Cardiac fibroblast (primary cell): ENCODE results near the gene BAHD1.

Experiments used
- DNase-seq, 2 donors: peaks; one replicate each; pipeline versions ENCODE4 v3.0.0 to v3.0.0-alpha.2; 2010; ENCODE audit warnings: low read depth in 2 of 2
- H3K4me3 ChIP-seq, 2 donors: replicated peaks in 1 of 2; 1 replicate in 1 of 2; 2 replicates in 1 of 2; pipeline ENCODE4 v1.5.1; 2011; ENCODE audit warnings: low read depth in 2 of 2, low read length in 2 of 2, mild to moderate bottlenecking in 2 of 2, moderate library complexity in 1 of 2
- CTCF ChIP-seq: IDR thresholded peaks from one replicate; pipeline ENCODE4 v1.5.1; 2011; ENCODE audit warnings: low read depth, mild to moderate bottlenecking, low read length, inconsistent platforms

Gene BAHD1

GRCh38 chr15:40437752-40438687 lies 2.7 kb upstream of the BAHD1 start:
- TF ChIP-seq CTCF, result no peak
- no peak for DNase-seq
- no peak overlapping the region for H3K4me3 ChIP-seq

- TF ChIP-seq CTCF, result no peak
- H3K4me3 ChIP-seq, result no peak overlapping the region
- no peak for DNase-seq
These were observed 2.0 kb upstream of the BAHD1 start for GRCh38 chr15:40438712-40439111.

GRCh38 chr15:40439461-40439959 lies 1.2 kb upstream of the BAHD1 start:
- no peak for TF ChIP-seq CTCF

GRCh38 chr15:40439960-40440742 lies 602 bp upstream of the BAHD1 start:
- no peak for TF ChIP-seq CTCF
- peak in 1 of 2 donors; percentile 40 for DNase-seq
- H3K4me3 ChIP-seq, result peak overlapping the region; percentile 62 to 70

More at GRCh38 chr15:40439461-40439959, 1.2 kb upstream of the BAHD1 start:
- H3K4me3 ChIP-seq, result peak overlapping the region; percentile 62 to 70
- DNase-seq, result no peak

- H3K4me3 ChIP-seq, result peak overlapping the region; percentile 70 to 75
- no peak for TF ChIP-seq CTCF
- DNase-seq, result no peak
These were observed 1.1 kb downstream of the BAHD1 start for GRCh38 chr15:40441565-40442531.

GRCh38 chr15:40443255-40443654 lies 2.5 kb downstream of the BAHD1 start:
- H3K4me3 ChIP-seq, result no peak overlapping the region
- DNase-seq, result no peak
- no peak for TF ChIP-seq CTCF
